Germinal center (tissue), 1 donor: ENCODE data around the gene DPM1.

Experiments used
- DNase-seq: peaks from one replicate; pipeline ENCODE4 v3.0.0; 2012; ENCODE audit warnings: mixed read lengths, low spot score

The DPM1 gene

DNA sequence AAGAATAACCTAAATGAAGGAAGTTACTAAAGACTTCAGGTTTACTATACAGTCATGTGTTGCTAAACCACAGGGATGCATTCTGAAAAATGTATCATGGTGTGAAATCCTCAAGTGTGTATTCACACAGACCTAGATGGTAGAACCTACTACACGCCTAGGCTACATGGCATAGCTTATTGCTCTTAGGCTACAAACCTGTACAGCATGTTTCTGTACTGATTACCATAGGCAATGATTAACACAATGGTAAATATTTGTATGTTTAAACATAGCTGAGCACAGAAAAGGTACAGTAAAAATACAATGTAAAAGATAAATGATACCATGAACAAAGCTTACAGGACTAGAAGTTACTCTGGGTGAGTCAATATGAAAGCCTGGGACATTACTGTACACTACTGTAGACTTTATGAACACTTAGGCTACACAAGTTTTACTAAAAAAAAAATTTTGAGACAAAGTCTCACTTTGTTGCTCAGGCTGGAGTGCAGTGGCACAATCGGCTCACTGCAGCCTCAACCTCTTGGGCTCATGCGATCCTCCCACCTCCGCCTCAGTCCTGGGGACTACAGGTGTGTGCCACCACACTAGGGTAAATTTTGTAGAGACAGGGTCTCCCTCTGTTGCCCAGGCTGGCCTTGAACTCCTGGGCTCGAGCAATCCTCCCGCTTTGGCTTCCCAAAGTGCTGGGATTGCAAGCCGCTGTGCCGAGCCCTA lies 63.1 kb downstream of the DPM1 start:
- no peak for DNase-seq

DNA sequence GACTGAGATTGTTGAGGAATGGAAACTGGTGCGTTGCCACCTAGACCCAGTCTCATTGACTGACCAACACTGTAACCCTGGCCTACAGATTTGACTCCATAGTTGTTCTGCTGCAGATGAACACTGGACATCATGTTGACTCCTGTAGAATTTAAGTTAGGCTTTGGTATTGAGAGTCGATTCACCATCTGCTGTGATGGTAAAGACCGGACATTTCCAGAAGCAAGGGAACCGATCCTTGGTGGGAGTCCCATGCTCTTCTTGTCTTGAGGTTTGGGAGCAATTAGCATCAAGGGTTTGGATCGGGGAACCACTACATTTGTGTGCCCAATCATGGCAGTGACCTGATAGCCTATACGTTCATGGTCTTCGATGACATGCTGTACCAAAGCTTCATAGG lies 64.7 kb downstream of the DPM1 start:
- DNase-seq, result no peak

DNA sequence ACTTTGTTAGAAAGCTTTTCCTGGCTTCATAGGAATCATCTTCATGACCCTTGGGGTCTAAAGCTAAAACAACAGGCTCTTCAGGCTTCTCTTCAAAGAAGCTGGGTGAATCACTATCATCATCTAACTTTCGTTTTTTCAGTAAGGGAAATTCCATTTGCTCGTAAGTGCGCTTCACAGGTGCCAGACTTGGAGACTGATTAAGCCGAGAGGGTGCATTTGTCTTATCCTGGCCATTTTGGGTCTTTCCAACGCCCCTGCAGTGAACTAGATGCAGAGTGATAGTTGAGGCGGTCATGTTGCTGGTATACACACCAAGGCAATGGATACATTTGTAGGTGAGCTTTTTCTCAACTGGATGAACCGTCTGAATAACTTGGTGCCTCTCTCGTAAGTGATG lies 65.9 kb downstream of the DPM1 start:
- no peak for DNase-seq

DNA sequence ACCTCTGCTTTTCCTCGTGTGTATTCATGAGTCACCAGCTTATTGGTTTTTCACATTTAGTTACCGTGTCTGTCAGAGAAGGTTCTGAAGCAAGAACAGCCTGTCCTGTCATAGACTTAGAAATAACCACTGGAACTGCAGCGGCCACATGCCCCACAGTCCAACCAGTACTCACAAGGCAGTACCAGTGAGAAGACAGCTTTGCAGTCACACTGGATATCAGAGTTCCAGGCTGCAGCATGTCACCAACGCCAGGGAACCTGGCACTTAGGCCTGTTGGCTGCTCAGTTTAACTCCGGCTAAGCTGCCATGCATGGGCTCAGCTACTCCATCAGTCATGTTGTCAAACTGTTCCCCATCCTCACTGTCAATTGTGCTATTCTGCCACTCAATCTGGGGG lies 67.2 kb downstream of the DPM1 start:
- no peak for DNase-seq

DNA sequence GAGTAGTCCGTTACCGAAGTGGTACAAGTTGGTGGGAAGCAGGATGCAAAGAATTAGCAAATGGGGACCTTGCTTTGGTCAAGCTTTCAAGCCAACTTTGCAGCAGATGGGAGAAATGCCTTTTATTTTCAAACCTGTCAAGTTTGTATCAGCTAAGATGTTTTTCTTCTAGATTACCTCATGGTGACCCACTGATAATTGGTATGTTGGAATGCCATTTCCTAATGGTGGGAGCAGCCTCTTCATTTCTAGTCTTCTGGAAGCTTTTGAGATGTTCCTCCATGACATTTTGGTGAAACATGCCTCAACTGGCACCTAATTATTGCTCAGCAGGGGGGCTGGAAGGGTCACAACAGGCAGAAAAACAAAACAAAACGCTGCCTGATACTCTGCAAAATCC lies 70.8 kb downstream of the DPM1 start:
- no peak for DNase-seq

DNA sequence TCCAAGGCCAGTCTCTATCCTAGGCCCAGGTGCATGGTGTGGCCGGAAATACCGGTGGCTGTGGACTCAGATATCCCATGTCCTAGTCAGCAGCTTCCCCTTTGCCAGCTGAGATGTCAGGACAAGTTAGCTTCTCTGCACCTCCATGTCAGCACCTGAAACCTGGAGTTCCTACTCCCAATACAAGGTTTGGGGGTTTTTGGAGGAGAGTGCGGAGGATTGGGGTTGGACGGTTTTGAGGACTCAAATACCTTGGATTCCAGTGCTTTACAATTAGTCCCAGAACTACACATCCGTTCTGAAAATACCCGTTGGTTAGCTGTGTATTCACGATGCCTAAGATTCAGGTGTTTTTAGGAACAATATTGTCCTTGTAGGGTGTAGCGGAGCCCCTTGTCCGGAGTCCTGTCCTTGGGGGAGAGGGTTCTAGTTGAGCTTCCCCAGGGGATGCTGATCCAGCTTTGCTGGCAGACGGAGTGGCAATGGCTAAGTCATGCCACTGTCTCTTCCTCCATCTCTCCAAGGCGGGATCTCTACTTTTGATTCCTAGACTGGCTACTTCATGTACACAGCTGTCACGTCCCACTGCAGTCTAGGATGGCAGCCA lies 72.0 kb downstream of the DPM1 start:
- no peak for DNase-seq

DNA sequence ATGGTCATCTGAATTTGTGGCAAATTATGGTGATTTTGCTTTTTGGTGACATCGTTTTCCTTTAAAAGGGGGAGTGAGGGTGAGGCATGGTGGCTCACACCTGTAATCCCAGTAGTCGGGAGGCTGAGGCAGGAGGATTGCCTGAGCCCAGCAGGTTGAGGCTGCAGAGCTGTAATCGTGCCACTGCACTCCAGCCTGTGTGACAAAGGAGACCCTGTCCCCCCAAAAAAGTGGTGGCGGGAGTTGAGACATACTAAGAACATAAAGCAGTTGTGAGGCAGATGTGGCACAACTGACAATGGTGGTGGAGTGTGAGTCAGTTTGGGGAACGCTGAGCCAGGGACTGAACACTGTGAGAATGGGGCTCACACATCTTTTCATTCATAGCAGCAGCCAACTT lies 72.6 kb downstream of the DPM1 start:
- no peak for DNase-seq

DNA sequence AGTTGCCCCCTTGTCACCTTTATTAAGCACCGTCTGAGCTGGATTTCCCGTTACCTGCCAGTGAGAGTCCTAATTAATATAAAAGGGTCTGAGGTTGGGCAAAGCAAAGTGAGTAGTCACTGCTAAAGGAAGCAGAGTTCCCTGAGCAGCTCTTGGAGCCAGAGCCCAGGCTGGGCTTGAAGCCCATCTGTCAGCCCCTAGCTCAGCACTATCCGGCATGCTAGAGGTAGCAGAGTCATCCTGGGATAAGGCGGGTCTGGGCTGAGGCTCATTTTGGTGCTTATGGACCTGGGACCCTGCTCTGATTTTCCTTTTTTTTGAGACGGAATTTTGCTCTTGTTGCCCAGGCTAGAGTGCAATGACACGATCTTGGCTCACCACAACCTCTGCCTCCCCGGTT lies 73.3 kb downstream of the DPM1 start:
- no peak for DNase-seq
